PC-3 (cell line): Measurements from ENCODE around the gene DICER1. TPM values are rescaled to one million over a fixed set of nuclear protein-coding genes. Genes with fewer than 3 reads are reported as not detected.
"Not testable (repeated sequence)": the region's sequence is repeated elsewhere in the genome, so short reads cannot be mapped to it uniquely, and the experiment has no call there.

Experiments
- ATAC-seq: fragments of 200-7000 bp; cut with Tn5 transposase; 2 replicates; pipeline ENCODE4 v1.9.1; 2020; ENCODE audit warnings: mild to moderate bottlenecking, moderate library complexity
- BruUV-seq: library from RNA; stranded (reverse); fragments of 400-500 nt; replicated peaks from 2 replicates; lab custom pipeline; 2021; lab: Mats Ljungman, UMichigan
- CTCF ChIA-PET: fragments of 300-600 bp; sonication (Branson Sonifier 250); formaldehyde crosslinking; loops from one replicate; lab custom pipeline; 2022; ENCODE audit warnings: antibody characterized with exemption; lab: Charles Lee
- POLR2A ChIA-PET: fragments of 300-600 bp; sonication (Branson Sonifier 250); formaldehyde crosslinking; loops from one replicate; lab custom pipeline; 2022; ENCODE audit warnings: antibody characterized with exemption; ENCODE audit not compliant: unreplicated experiment; lab: Charles Lee
- DNase-seq: peaks from one replicate; pipeline ENCODE4 v3.0.0-alpha.2; 2015
- H2AFZ ChIP-seq: fragments of 300-600 bp; sonication (generic); 2 replicates; pipeline ENCODE4 v1.6.0; 2016; ENCODE audit warnings: antibody characterized with exemption, low read length
- H3F3A ChIP-seq: fragments of 300-600 bp; sonication (generic); one replicate; pipeline ENCODE4 v1.6.0; 2017; ENCODE audit warnings: antibody characterized with exemption, low read length, control low read depth, mild to moderate bottlenecking; ENCODE audit not compliant: unreplicated experiment
- H3K27ac ChIP-seq: fragments of 300-600 bp; sonication (generic); 2 replicates; pipeline ENCODE4 v1.5.1; 2016; ENCODE audit warnings: mild to moderate bottlenecking, low read length
- H3K27me3 ChIP-seq: fragments of 300-600 bp; sonication (generic); 2 replicates; pipeline ENCODE4 v1.6.1; 2016; ENCODE audit warnings: low read length, mixed read lengths
- H3K36me3 ChIP-seq: fragments of 300-600 bp; sonication (generic); 2 replicates; pipeline ENCODE4 v1.6.1; 2016; ENCODE audit warnings: low read depth, mixed run types, low read length, mixed read lengths
- H3K4me1 ChIP-seq: fragments of 300-600 bp; sonication (generic); 2 replicates; pipeline ENCODE4 v1.5.1; 2016; ENCODE audit warnings: low read length; ENCODE audit not compliant: insufficient read depth
- H3K4me2 ChIP-seq: fragments of 300-600 bp; sonication (generic); 2 replicates; pipeline ENCODE4 v1.6.0; 2016; ENCODE audit warnings: low read length
- H3K4me3 ChIP-seq: fragments of 300-600 bp; sonication (generic); 2 replicates; pipeline ENCODE4 v1.5.1; 2016; ENCODE audit warnings: mild to moderate bottlenecking, low read length, mixed read lengths
- H3K79me2 ChIP-seq: fragments of 300-600 bp; sonication (generic); 2 replicates; pipeline ENCODE4 v1.6.1; 2017; ENCODE audit warnings: low read length, mixed read lengths
- H3K9ac ChIP-seq: fragments of 300-600 bp; sonication (generic); 2 replicates; pipeline ENCODE4 v1.6.0; 2016; ENCODE audit warnings: mild to moderate bottlenecking, low read length
- H3K9me2 ChIP-seq: fragments of 300-600 bp; sonication (generic); replicated peaks from 2 replicates; pipeline ENCODE4 v1.6.1; 2016; ENCODE audit warnings: mixed run types, low read length, mixed read lengths
- H3K9me3 ChIP-seq: fragments of 300-600 bp; sonication (generic); 2 replicates; pipeline ENCODE4 v1.6.1; 2016; ENCODE audit warnings: low read length, mixed read lengths
- H4K20me1 ChIP-seq: fragments of 300-600 bp; sonication (generic); 2 replicates; pipeline ENCODE4 v1.6.1; 2016; ENCODE audit warnings: low read length, mixed read lengths
- CTCF ChIP-seq: fragments of 300-600 bp; sonication (generic); conservative IDR thresholded peaks from 2 replicates; pipeline ENCODE4 v1.5.1; 2017; ENCODE audit warnings: antibody characterized with exemption, low read depth, mild to moderate bottlenecking, low read length
- EZH2 ChIP-seq: fragments of 300-600 bp; sonication (generic); IDR thresholded peaks from one replicate; pipeline ENCODE4 v1.6.1; 2017; ENCODE audit warnings: antibody characterized with exemption, mild to moderate bottlenecking, low read length; ENCODE audit not compliant: unreplicated experiment
- EZH2phosphoT487 ChIP-seq: fragments of 300-600 bp; sonication (generic); IDR thresholded peaks from 2 replicates; pipeline ENCODE4 v1.6.1; 2018; ENCODE audit warnings: mild to moderate bottlenecking, antibody characterized with exemption, low read length, borderline replicate concordance
- intact Hi-C: fragments of 100-400 bp; cut with micrococcal nuclease; formaldehyde crosslinking; loops from 2 replicates; pipeline ENCODE4 v1.9.0; 2023
- total RNA-seq: library from RNA; depleted of rRNA; stranded (reverse); fragments of >200 nt; gene quantifications from 2 replicates; pipeline ENCODE4 v1.2.3, GENCODE V29; 2014

Gene DICER1
- total RNA-seq, 1 experiment from 2014 or later, result 29.9 TPM

GRCh38 chr14:95141684-95142083, 15.6 kb downstream of the DICER1 start:
- CTCF ChIA-PET, result no interaction called here
- H4K20me1 ChIP-seq, result 0 out of 2 replicates have a peak, but pooled peaks cover 9% of the 10 kb centered on the region

DNA sequence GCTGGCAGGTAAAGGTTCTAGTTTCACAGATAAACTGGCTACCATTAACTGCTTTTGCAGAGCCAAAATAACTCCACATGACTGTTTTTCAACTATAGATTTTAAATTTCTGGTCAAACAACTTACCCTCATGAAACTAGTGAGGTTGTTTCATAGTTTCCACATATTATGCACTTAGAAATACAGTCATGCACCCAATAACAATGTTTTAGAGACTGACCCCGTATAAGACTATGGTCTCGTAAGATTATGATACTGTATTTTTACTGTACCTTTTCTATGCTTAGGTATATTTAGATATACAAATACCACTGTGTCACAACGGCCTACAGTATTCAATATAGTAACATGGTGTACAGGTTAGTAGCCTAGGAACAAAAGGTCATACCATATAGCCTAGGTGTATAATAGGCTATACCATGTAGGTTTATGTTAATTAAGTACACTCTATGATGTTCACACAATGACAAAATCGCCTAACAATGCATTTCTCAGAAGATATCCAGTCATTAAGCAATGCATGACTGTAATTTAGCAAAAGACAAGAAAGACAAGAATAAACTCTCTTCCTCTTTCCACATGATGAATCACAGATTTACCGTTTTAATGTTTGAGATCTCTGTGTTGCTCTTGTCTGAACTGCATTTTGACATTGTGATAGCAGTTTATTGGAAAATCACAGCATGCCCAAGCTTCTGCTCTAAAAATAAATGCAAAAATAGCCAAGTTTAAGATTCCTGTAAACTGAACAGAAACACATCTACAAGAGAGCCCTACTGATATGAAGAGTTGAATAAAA, 17.1 kb downstream of the DICER1 start:
- BruUV-seq, result no TSS peak
- intact Hi-C loops, result no loop called here
- no peaks in the 10 kb centered on the region for H3K27me3 ChIP-seq
- H3F3A ChIP-seq, result no peaks in the 10 kb centered on the region
- no peak overlapping the region for H3K9ac ChIP-seq
- CTCF ChIA-PET, result no interaction called here
- no peak overlapping the region for H3K4me2 ChIP-seq
- H3K9me2 ChIP-seq, result no peaks in the 10 kb centered on the region
- no peak overlapping the region for H3K27ac ChIP-seq
- 0 out of 2 replicates have a peak, but pooled peaks cover 2% of the 10 kb centered on the region for H3K9me3 ChIP-seq
- H3K4me1 ChIP-seq, result peaks cover 8% of the 10 kb centered on the region; the same call in 1 of the 2 replicates
- ATAC-seq, result no peak
- DNase-seq, result peak; percentile 18
- H3K36me3 ChIP-seq, result no peaks in the 10 kb centered on the region; the same call in 1 of the 2 replicates
- no peak for TF ChIP-seq EZH2
- no peak for TF ChIP-seq CTCF
- TF ChIP-seq EZH2phosphoT487, result no peak
- H4K20me1 ChIP-seq, result 0 out of 2 replicates have a peak, but pooled peaks cover 10% of the 10 kb centered on the region
- no peak overlapping the region for H3K4me3 ChIP-seq
- H3K79me2 ChIP-seq, result peaks cover 92% of the 10 kb centered on the region
- no peak overlapping the region for H2AFZ ChIP-seq
- POLR2A ChIA-PET, result no interaction called here

More at GRCh38 chr14:95141684-95142083, 15.6 kb downstream of the DICER1 start:
- DNase-seq (no peak), ATAC-seq (no peak)
- POLR2A ChIA-PET, result no interaction called here
- H3K9me2 ChIP-seq, result no peaks in the 10 kb centered on the region
- H3K9me3 ChIP-seq, result 0 out of 2 replicates have a peak, but pooled peaks cover 4% of the 10 kb centered on the region
- no peak overlapping the region for H3K4me3 ChIP-seq
- peaks cover 8% of the 10 kb centered on the region; the same call in 1 of the 2 replicates for H3K36me3 ChIP-seq
- H2AFZ ChIP-seq, result no peak overlapping the region
- H3K27me3 ChIP-seq, result no peaks in the 10 kb centered on the region
- H3K9ac ChIP-seq, result no peak overlapping the region
- intact Hi-C loops, result no loop called here
- H3K4me1 ChIP-seq, result peaks cover 8% of the 10 kb centered on the region; the same call in 1 of the 2 replicates
- H3K79me2 ChIP-seq, result peaks cover 93% of the 10 kb centered on the region
- no peak overlapping the region for H3K27ac ChIP-seq
- BruUV-seq, result no TSS peak
- TF ChIP-seq EZH2phosphoT487 (no peak), EZH2 (no peak), CTCF (no peak)
- H3K4me2 ChIP-seq, result no peak overlapping the region
- no peaks in the 10 kb centered on the region for H3F3A ChIP-seq

GRCh38 chr14:95138876-95139275, 18.5 kb downstream of the DICER1 start:
- Histone ChIP-seq H3K9me3 (no peaks in the 10 kb centered on the region), H4K20me1 (0 out of 2 replicates have a peak, but pooled peaks cover 16% of the 10 kb centered on the region), H3K4me1 (peaks cover 8% of the 10 kb centered on the region; the same call in 1 of the 2 replicates), H3F3A (no peaks in the 10 kb centered on the region), H3K4me2 (no peak overlapping the region), H3K79me2 (peaks cover 92% of the 10 kb centered on the region), H3K27me3 (no peaks in the 10 kb centered on the region), H3K9me2 (no peaks in the 10 kb centered on the region), H3K4me3 (no peak overlapping the region), H2AFZ (no peak overlapping the region), H3K9ac (no peak overlapping the region), H3K27ac (no peak overlapping the region), H3K36me3 (no peaks in the 10 kb centered on the region)
- DNase-seq, result no peak
- CTCF ChIA-PET, result no interaction called here
- TF ChIP-seq EZH2, result no peak
- no peak for TF ChIP-seq EZH2phosphoT487
- TF ChIP-seq CTCF, result no peak
- ATAC-seq, result no peak
- no TSS peak for BruUV-seq
- POLR2A ChIA-PET, result no interaction called here
- intact Hi-C loops, result loop anchor here (1.0 kb wide), 1 partner anchor 10 kb away; no protein-coding TSS in a partner anchor

GRCh38 chr14:95138455-95138854, 18.9 kb downstream of the DICER1 start:
- H2AFZ ChIP-seq, H3K9me2 ChIP-seq, H3K27me3 ChIP-seq, H3K4me1 ChIP-seq, H3K4me3 ChIP-seq, H3K9ac ChIP-seq, POLR2A ChIA-PET, H3K36me3 ChIP-seq, H3F3A ChIP-seq, H3K9me3 ChIP-seq, DNase-seq, H3K4me2 ChIP-seq, ATAC-seq, BruUV-seq, H3K27ac ChIP-seq: not testable (repeated sequence)
- intact Hi-C loops, result loop anchor here (1.0 kb wide), 1 partner anchor 11 kb away; no protein-coding TSS in a partner anchor
- Histone ChIP-seq H3K79me2 (peaks cover 88% of the 10 kb centered on the region), H4K20me1 (0 out of 2 replicates have a peak, but pooled peaks cover 16% of the 10 kb centered on the region)
- CTCF ChIA-PET, result interaction anchor here (0.6 kb wide), 1 partner anchor 27 kb away, joined by 3 read pairs; no protein-coding TSS in a partner anchor
